SK-N-SH (cell line): ENCODE results near the gene BACE2. TPM values are rescaled to one million over a fixed set of nuclear protein-coding genes. Genes with fewer than 3 reads are reported as not detected.

Experiments
- CTCF ChIA-PET: fragments of 300-600, 350-600 bp; formaldehyde crosslinking; extraction: SDS; loops from one replicate; lab custom pipeline; 2021; lab: Yijun Ruan, JAX
- POLR2A ChIA-PET: fragments of 350-600 bp; sonication (Branson Sonifier 250); formaldehyde crosslinking; extraction: SDS; loops from one replicate; lab custom pipeline; 2020; ENCODE audit warnings: antibody characterized with exemption, inconsistent platforms; lab: Yijun Ruan, JAX
- DNase-seq: peaks from one replicate; pipeline ENCODE4 v3.0.0; 2012
- H2AFZ ChIP-seq: fragments of 200-600 bp; sonication (generic); 2 replicates; pipeline ENCODE4 v1.8.1; 2016; ENCODE audit warnings: antibody characterized with exemption, mild to moderate bottlenecking, low read depth
- H3F3A ChIP-seq: fragments of 200-600 bp; sonication (generic); replicated peaks from 2 replicates; pipeline ENCODE3; 2016; ENCODE audit warnings: antibody characterized with exemption, mild to moderate bottlenecking; ENCODE audit not compliant: insufficient read depth
- H3K27ac ChIP-seq, 2 experiments: fragments of 200-500 bp in 1 of 2; fragments of 200-600 bp in 1 of 2; sonication (Bioruptor generic) in 1 of 2; sonication (generic), shearing (Covaris generic) in 1 of 2; 2 replicates each; pipeline versions ENCODE4 v1.5.1 to v1.6.1; 2014 to 2016; ENCODE audit warnings: low read depth in 2 of 2, inconsistent platforms in 1 of 2, low read length in 1 of 2, mild to moderate bottlenecking in 1 of 2, mixed read lengths in 1 of 2
- H3K27me3 ChIP-seq: fragments of 200-600 bp; sonication (generic), shearing (Covaris generic); 2 replicates; pipeline ENCODE4 v1.6.1; 2016; ENCODE audit warnings: mixed run types; ENCODE audit not compliant: insufficient read depth
- H3K36me3 ChIP-seq, 2 experiments: fragments of 200-500 bp in 1 of 2; fragments of 200-600 bp in 1 of 2; sonication (Bioruptor generic) in 1 of 2; sonication (generic) in 1 of 2; replicated peaks in 1 of 2; 2 replicates each; pipeline versions ENCODE3 to v1.5.1; 2014 to 2016; ENCODE audit warnings: low read length in 1 of 2, mild to moderate bottlenecking in 1 of 2; ENCODE audit not compliant: insufficient read depth in 2 of 2, control insufficient read depth in 1 of 2
- H3K4me1 ChIP-seq, 2 experiments: fragments of 200-500 bp in 1 of 2; fragments of 200-600 bp in 1 of 2; sonication (Bioruptor generic) in 1 of 2; sonication (generic), shearing (Covaris generic) in 1 of 2; 2 replicates each; pipeline versions ENCODE4 v1.5.1 to v1.6.1; 2014 to 2016; ENCODE audit warnings: low read depth in 1 of 2, low read length in 1 of 2, mixed run types in 1 of 2; ENCODE audit not compliant: insufficient read depth in 2 of 2, control insufficient read depth in 1 of 2
- H3K4me2 ChIP-seq: fragments of 200-600 bp; sonication (generic), shearing (Covaris generic); 2 replicates; pipeline ENCODE4 v1.6.1; 2017; ENCODE audit warnings: mixed run types
- H3K4me3 ChIP-seq, 2 experiments: fragments of 200-500 bp in 1 of 2; fragments of 200-600 bp in 1 of 2; sonication (Bioruptor generic) in 1 of 2; sonication (generic), shearing (Covaris generic) in 1 of 2; 2 replicates each; pipeline versions ENCODE4 v1.5.1 to v1.8.1; 2014 to 2016; ENCODE audit warnings: low read depth in 2 of 2, inconsistent platforms in 1 of 2, low read length in 1 of 2, mild to moderate bottlenecking in 1 of 2, mixed read lengths in 1 of 2, moderate library complexity in 1 of 2
- H3K79me2 ChIP-seq: fragments of 200-600 bp; sonication (generic); 2 replicates; pipeline ENCODE4 v1.8.1; 2017; ENCODE audit warnings: mild to moderate bottlenecking; ENCODE audit not compliant: insufficient read depth
- H3K9ac ChIP-seq: fragments of 200-600 bp; sonication (generic); 2 replicates; pipeline ENCODE4 v1.6.1; 2017; ENCODE audit warnings: mixed run types
- H3K9me2 ChIP-seq: fragments of 200-600 bp; sonication (generic); 2 replicates; pipeline ENCODE4 v1.6.1; 2017; ENCODE audit warnings: mixed run types
- H3K9me3 ChIP-seq: fragments of 200-600 bp; sonication (generic); 2 replicates; pipeline ENCODE4 v1.6.1; 2017; ENCODE audit warnings: mixed run types, mild to moderate bottlenecking, moderate library complexity
- H4K20me1 ChIP-seq: fragments of 200-600 bp; sonication (generic); 2 replicates; pipeline ENCODE4 v1.6.1; 2017; ENCODE audit warnings: mild to moderate bottlenecking, mixed run types; ENCODE audit not compliant: insufficient read depth
- CHD2 ChIP-seq: fragments of 150-350 bp; IDR thresholded peaks from 2 replicates; pipeline ENCODE4 v1.6.1; 2018; ENCODE audit warnings: low read length; ENCODE audit not compliant: partially characterized antibody
- ELF1 ChIP-seq: IDR thresholded peaks from 2 replicates; pipeline ENCODE4 v1.4.0; 2012
- EP300 ChIP-seq, 2 experiments: IDR thresholded peaks; 2 replicates each; pipeline versions ENCODE4 v1.4.0 to v1.6.1; 2012; ENCODE audit warnings: borderline replicate concordance in 1 of 2, low read depth in 1 of 2, low read length in 1 of 2
- EZH2phosphoT487 ChIP-seq: fragments of 200-600 bp; sonication (generic); IDR thresholded peaks from 2 replicates; pipeline ENCODE4 v1.6.1; 2017; ENCODE audit warnings: low read depth, mixed run types, mild to moderate bottlenecking, antibody characterized with exemption, moderate library complexity, borderline replicate concordance
- IRF3 ChIP-seq: fragments of 150-350 bp; IDR thresholded peaks from 2 replicates; pipeline ENCODE4 v1.6.1; 2016; ENCODE audit warnings: mild to moderate bottlenecking, low read depth, low read length
- MXI1 ChIP-seq: IDR thresholded peaks from 2 replicates; pipeline ENCODE4 v1.6.1; 2012; ENCODE audit warnings: mild to moderate bottlenecking, low read depth, low read length, improper control_type of control experiment
- POLR2AphosphoS5 ChIP-seq: IDR thresholded peaks from 2 replicates; pipeline ENCODE4 v1.6.1; 2012; ENCODE audit warnings: low read depth, low read length
- RAD21 ChIP-seq: IDR thresholded peaks from 2 replicates; pipeline ENCODE4 v1.6.1; 2012; ENCODE audit warnings: mild to moderate bottlenecking, low read length
- RFX5 ChIP-seq: IDR thresholded peaks from 2 replicates; pipeline ENCODE4 v1.6.1; 2012; ENCODE audit warnings: mild to moderate bottlenecking, improper control_type of control experiment, low read length
- SIN3A ChIP-seq: IDR thresholded peaks from 2 replicates; pipeline ENCODE4 v1.6.1; 2012; ENCODE audit warnings: low read depth, mild to moderate bottlenecking, low read length, moderate library complexity, borderline replicate concordance
- SMC3 ChIP-seq: IDR thresholded peaks from 2 replicates; pipeline ENCODE4 v1.6.1; 2012; ENCODE audit warnings: low read depth, low read length, improper control_type of control experiment
- TCF12 ChIP-seq: IDR thresholded peaks from 2 replicates; pipeline ENCODE4 v1.4.0; 2012
- TEAD4 ChIP-seq: IDR thresholded peaks from 2 replicates; pipeline ENCODE4 v1.4.0; 2012; ENCODE audit warnings: mild to moderate bottlenecking, borderline replicate concordance; ENCODE audit not compliant: insufficient read depth
- USF2 ChIP-seq: fragments of 150-350 bp; IDR thresholded peaks from 2 replicates; pipeline ENCODE4 v1.6.1; 2017; ENCODE audit warnings: antibody characterized with exemption, low read length, low read depth, borderline replicate concordance
- ZBTB33 ChIP-seq: IDR thresholded peaks from 2 replicates; pipeline ENCODE4 v1.4.0; 2012; ENCODE audit warnings: low read depth, borderline replicate concordance
- WGBS: methylation state at CpG from one replicate; pipeline ENCODE4 v1.1.6; 2017; ENCODE audit warnings: low lambda C conversion rate; 5-methylcytosine and 5-hydroxymethylcytosine counted together
- polyA plus RNA-seq, 3 experiments: library from polyadenylated mRNA; depleted of rRNA; stranded (reverse); fragments of >200 nt; gene quantifications; 2 replicates each; pipeline ENCODE4 v1.2.3, GENCODE V29; 2012

Gene BACE2
- polyA plus RNA-seq, 1 of the 3 experiments (the other 2 are of a cell fraction), result 23.4 TPM

GRCh38 chr21:41228958-41229357 is 61.0 kb downstream of the BACE2 start:
- Histone ChIP-seq H3K9me2 (no peaks in the 10 kb centered on the region), H2AFZ (no peak overlapping the region), H3K79me2 (no peaks in the 10 kb centered on the region), H3K9me3 (no peaks in the 10 kb centered on the region), H3K27me3 (no peaks in the 10 kb centered on the region), H4K20me1 (no peaks in the 10 kb centered on the region), H3K9ac (no peak overlapping the region), H3K4me2 (no peak overlapping the region)
- POLR2A ChIA-PET, result no interaction called here
- DNase-seq, result no peak
- TF ChIP-seq MXI1, result no peak
- TF ChIP-seq, all 33 proteins: peak for 0
- no peaks in the 10 kb centered on the region for H3K36me3 ChIP-seq
- no peak overlapping the region for H3K4me3 ChIP-seq
- H3F3A ChIP-seq, result no peaks in the 10 kb centered on the region
- CTCF ChIA-PET, result no interaction called here
- 47% methylated on average over 7 of the region's 7 CpGs for WGBS
- H3K4me1 ChIP-seq, result no peaks in the 10 kb centered on the region
- H3K27ac ChIP-seq, result no peak overlapping the region

- Histone ChIP-seq H4K20me1 (no peaks in the 10 kb centered on the region), H3K27ac (no peak overlapping the region), H2AFZ (no peak overlapping the region), H3F3A (no peaks in the 10 kb centered on the region), H3K9me3 (no peaks in the 10 kb centered on the region), H3K4me1 (no peaks in the 10 kb centered on the region), H3K4me2 (no peak overlapping the region), H3K36me3 (no peaks in the 10 kb centered on the region), H3K4me3 (no peak overlapping the region), H3K27me3 (no peaks in the 10 kb centered on the region), H3K9me2 (no peaks in the 10 kb centered on the region), H3K79me2 (no peaks in the 10 kb centered on the region), H3K9ac (no peak overlapping the region)
- CTCF ChIA-PET, result no interaction called here
- POLR2A ChIA-PET, result no interaction called here
- TF ChIP-seq RAD21 (no peak), MXI1 (no peak), SIN3A (no peak), SMC3 (no peak), IRF3 (no peak), EP300 (IDR thresholded peaks at IDR 0.05; ENCODE audit: borderline replicate concordance in 1 of 2, low read depth in 1 of 2, low read length in 1 of 2) (no peak), ZBTB33 (no peak), POLR2AphosphoS5 (no peak), USF2 (no peak), TEAD4 (no peak), RFX5 (no peak), TCF12 (no peak), CHD2 (no peak), ELF1 (no peak), EZH2phosphoT487 (no peak)
- no peak for DNase-seq
- 67% methylated on average over 10 of the region's 10 CpGs for WGBS
Measured at GRCh38 chr21:41229509-41230248, 61.7 kb downstream of the BACE2 start.
